Ovary (tissue), 3 donors: ENCODE measurements around the gene CUBN.

Source experiments
- POLR2A ChIP-seq: fragments of 450-650 bp; IDR thresholded peaks from one replicate; pipeline ENCODE4 v1.6.1; 2017; ENCODE audit warnings: antibody characterized with exemption, mild to moderate bottlenecking, moderate library complexity
- TF ChIP-seq, protein P1 (sequence below), 3 donors: fragments of 450-650 bp in 2 of 3; fragments of 200-600 bp in 1 of 3; IDR thresholded peaks; one replicate each; pipeline versions ENCODE4 v1.5.1 to v1.8.0; 2016 to 2022; ENCODE audit warnings: antibody characterized with exemption in 3 of 3, mild to moderate bottlenecking in 1 of 3
- donor health status: DM: no; HTN: no; CAD: no.

DNA sequence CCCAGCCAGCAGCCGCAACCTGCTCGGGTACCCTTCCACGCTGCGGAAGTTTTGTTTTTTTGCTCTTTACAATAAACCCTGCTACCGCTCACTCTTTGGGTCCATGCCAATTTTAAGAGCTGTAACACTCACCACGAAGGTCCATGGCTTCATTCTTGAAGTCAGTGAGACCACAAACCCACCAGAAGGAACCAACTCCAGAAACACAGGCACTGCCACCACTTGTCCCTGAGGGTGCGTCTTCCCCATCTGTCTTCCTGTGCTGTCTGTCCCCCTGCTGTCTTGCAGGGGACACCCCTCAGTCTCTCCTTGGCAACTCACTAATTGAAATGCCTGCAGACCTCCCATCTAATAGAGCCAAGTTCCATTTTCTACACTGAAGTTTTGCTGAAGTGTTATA is 263.8 kb downstream of the CUBN start:
- TF ChIP-seq, protein P1, sequence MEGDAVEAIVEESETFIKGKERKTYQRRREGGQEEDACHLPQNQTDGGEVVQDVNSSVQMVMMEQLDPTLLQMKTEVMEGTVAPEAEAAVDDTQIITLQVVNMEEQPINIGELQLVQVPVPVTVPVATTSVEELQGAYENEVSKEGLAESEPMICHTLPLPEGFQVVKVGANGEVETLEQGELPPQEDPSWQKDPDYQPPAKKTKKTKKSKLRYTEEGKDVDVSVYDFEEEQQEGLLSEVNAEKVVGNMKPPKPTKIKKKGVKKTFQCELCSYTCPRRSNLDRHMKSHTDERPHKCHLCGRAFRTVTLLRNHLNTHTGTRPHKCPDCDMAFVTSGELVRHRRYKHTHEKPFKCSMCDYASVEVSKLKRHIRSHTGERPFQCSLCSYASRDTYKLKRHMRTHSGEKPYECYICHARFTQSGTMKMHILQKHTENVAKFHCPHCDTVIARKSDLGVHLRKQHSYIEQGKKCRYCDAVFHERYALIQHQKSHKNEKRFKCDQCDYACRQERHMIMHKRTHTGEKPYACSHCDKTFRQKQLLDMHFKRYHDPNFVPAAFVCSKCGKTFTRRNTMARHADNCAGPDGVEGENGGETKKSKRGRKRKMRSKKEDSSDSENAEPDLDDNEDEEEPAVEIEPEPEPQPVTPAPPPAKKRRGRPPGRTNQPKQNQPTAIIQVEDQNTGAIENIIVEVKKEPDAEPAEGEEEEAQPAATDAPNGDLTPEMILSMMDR (IDR thresholded peaks at IDR 0.05), result no peak
- no peak for TF ChIP-seq POLR2A
